ENCODE measurements around the gene EPS15. TPM values are rescaled to one million over a fixed set of nuclear protein-coding genes. Genes with fewer than 3 reads are reported as not detected.
A peak's percentile ranks its signal among the peaks of the same experiment; 100 is the strongest.

The EPS15 gene
- total and polyA plus RNA-seq, 2 of the 13 experiments (the other 11 are each of a cell fraction or from before 2014, with no cell fraction given) = 14.3 to 19.3 TPM

GRCh38 chr1:51365774-51366173 lies 153.3 kb downstream of the EPS15 start:
- Histone ChIP-seq H3K9me3 (ENCODE audit: low read length) (no peaks in the 10 kb centered on the region), H3K27me3 (ENCODE audit: control insufficient read depth in 1 of 2, insufficient read depth in 2 of 2, low read length in 2 of 2) (no peaks in the 10 kb centered on the region), H2AFZ (ENCODE audit: low read length) (no peak overlapping the region), H3K4me1 (ENCODE audit: insufficient read depth, low read length) (no peaks in the 10 kb centered on the region), H3K4me2 (ENCODE audit: low read depth, low read length) (no peak overlapping the region), H3K27ac (ENCODE audit: extremely low read length, insufficient read depth, low read length) (no peak overlapping the region), H3K36me3 (replicated peaks in 1 of 2; ENCODE audit: control insufficient read depth in 1 of 2, insufficient read depth in 2 of 2, low read length in 2 of 2) (peaks cover 0 to 17% of the 10 kb centered on the region in 2 experiments; a peak in 3 of 5 replicates), H4K20me1 (ENCODE audit: insufficient read depth, low read length) (no peaks in the 10 kb centered on the region), H3K79me2 (ENCODE audit: insufficient read depth, low read length) (no peaks in the 10 kb centered on the region), H3K9ac (ENCODE audit: insufficient read depth, low read depth, low read length) (no peak overlapping the region), H3K4me3 (replicated peaks in 1 of 3; ENCODE audit: insufficient read depth in 1 of 3, low read depth in 2 of 3, low read length in 3 of 3) (no peak overlapping the region)
- ChIA-PET POLR2A (no interaction called here), CTCF (ENCODE audit: low intra/inter-chr PET ratio, low total read pairs) (no interaction called here)
- TF ChIP-seq MAFK (conservative IDR thresholded peaks at IDR 0.05 in 1 of 2, IDR thresholded peaks at IDR 0.05 in 1 of 2; ENCODE audit: low read length in 2 of 2) (peak; percentile 91 to 97), MAFF (IDR thresholded peaks at IDR 0.05; ENCODE audit: low read depth, low read length) (peak; percentile 93), PHF5A (CRISPR knock-in tag; IDR thresholded peaks at IDR 0.05; ENCODE audit: low read depth, unreplicated experiment) (no peak)
- FAIRE-seq (no peak), DNase-seq (ENCODE audit: low spot score) (no peak), ATAC-seq (no peak)
- intact Hi-C loops (cut with micrococcal nuclease; ENCODE audit: unreplicated experiment) = no loop called here
- BruUV-seq (replicated peaks) = no TSS peak
- WGBS (ENCODE audit: low lambda C conversion rate) = 93% methylated on average over 1 of the region's 1 CpG
- in situ Hi-C loops (cut with HindIII; ENCODE audit: extremely low pct_ligation_motif_present, low pct_unique_long_range_greater_than_20kb) = no loop called here

- CTCF ChIA-PET (ENCODE audit: low intra/inter-chr PET ratio, low total read pairs) = no interaction called here
- no peak overlapping the region for H3K4me2 ChIP-seq (ENCODE audit: low read depth, low read length)
- H3K4me1 ChIP-seq (ENCODE audit: insufficient read depth, low read length) = no peaks in the 10 kb centered on the region
- no peak for FAIRE-seq
- intact Hi-C loops (cut with micrococcal nuclease; ENCODE audit: unreplicated experiment) (no loop called here), in situ Hi-C loops (cut with HindIII; ENCODE audit: extremely low pct_ligation_motif_present, low pct_unique_long_range_greater_than_20kb) (no loop called here)
- no peak overlapping the region for H3K27ac ChIP-seq (ENCODE audit: extremely low read length, insufficient read depth, low read length)
- BruUV-seq (replicated peaks) = no TSS peak
- no peak for DNase-seq (ENCODE audit: low spot score)
- H3K9me3 ChIP-seq (ENCODE audit: low read length) = no peaks in the 10 kb centered on the region
- no peak overlapping the region for H3K9ac ChIP-seq (ENCODE audit: insufficient read depth, low read depth, low read length)
- no peaks in the 10 kb centered on the region for H3K27me3 ChIP-seq (ENCODE audit: control insufficient read depth in 1 of 2, insufficient read depth in 2 of 2, low read length in 2 of 2)
- H2AFZ ChIP-seq (ENCODE audit: low read length) = no peak overlapping the region
- no peaks in the 10 kb centered on the region for H4K20me1 ChIP-seq (ENCODE audit: insufficient read depth, low read length)
- H3K36me3 ChIP-seq (replicated peaks in 1 of 2; ENCODE audit: control insufficient read depth in 1 of 2, insufficient read depth in 2 of 2, low read length in 2 of 2) = peaks cover 2 to 35% of the 10 kb centered on the region in 2 experiments; a peak in 4 of 5 replicates
- no peak overlapping the region for H3K4me3 ChIP-seq (replicated peaks in 1 of 3; ENCODE audit: insufficient read depth in 1 of 3, low read depth in 2 of 3, low read length in 3 of 3)
- ATAC-seq = no peak
- POLR2A ChIA-PET = no interaction called here
- H3K79me2 ChIP-seq (ENCODE audit: insufficient read depth, low read length) = no peaks in the 10 kb centered on the region
- WGBS (ENCODE audit: low lambda C conversion rate) = 96% methylated on average over 4 of the region's 4 CpGs
- TF ChIP-seq ATF4 (CRISPR knock-in tag; IDR thresholded peaks at IDR 0.05) (no peak), DNMT1 (CRISPR knock-in tag; IDR thresholded peaks at IDR 0.05) (no peak), ETS1 (CRISPR knock-in tag; IDR thresholded peaks at IDR 0.05) (no peak), ZNF619 (CRISPR knock-in tag; IDR thresholded peaks at IDR 0.05) (no peak), SMYD3 (CRISPR knock-in tag; IDR thresholded peaks at IDR 0.05) (no peak), ZNF44 (CRISPR knock-in tag; IDR thresholded peaks at IDR 0.05) (no peak), ZNF335 (CRISPR knock-in tag; IDR thresholded peaks at IDR 0.05) (no peak), HNRNPH1 (optimal IDR thresholded peaks at IDR 0.05; ENCODE audit: low read depth, low read length) (no peak), ZFY (CRISPR knock-in tag; IDR thresholded peaks at IDR 0.05) (no peak), HNRNPK (IDR thresholded peaks at IDR 0.05; ENCODE audit: low read depth, low read length, poor library complexity, severe bottlenecking) (no peak)
- TF ChIP-seq, protein P1, sequence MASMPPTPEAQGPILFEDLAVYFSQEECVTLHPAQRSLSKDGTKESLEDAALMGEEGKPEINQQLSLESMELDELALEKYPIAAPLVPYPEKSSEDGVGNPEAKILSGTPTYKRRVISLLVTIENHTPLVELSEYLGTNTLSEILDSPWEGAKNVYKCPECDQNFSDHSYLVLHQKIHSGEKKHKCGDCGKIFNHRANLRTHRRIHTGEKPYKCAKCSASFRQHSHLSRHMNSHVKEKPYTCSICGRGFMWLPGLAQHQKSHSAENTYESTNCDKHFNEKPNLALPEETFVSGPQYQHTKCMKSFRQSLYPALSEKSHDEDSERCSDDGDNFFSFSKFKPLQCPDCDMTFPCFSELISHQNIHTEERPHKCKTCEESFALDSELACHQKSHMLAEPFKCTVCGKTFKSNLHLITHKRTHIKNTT (CRISPR knock-in tag; IDR thresholded peaks at IDR 0.05) = no peak
- TF ChIP-seq, protein P2, sequence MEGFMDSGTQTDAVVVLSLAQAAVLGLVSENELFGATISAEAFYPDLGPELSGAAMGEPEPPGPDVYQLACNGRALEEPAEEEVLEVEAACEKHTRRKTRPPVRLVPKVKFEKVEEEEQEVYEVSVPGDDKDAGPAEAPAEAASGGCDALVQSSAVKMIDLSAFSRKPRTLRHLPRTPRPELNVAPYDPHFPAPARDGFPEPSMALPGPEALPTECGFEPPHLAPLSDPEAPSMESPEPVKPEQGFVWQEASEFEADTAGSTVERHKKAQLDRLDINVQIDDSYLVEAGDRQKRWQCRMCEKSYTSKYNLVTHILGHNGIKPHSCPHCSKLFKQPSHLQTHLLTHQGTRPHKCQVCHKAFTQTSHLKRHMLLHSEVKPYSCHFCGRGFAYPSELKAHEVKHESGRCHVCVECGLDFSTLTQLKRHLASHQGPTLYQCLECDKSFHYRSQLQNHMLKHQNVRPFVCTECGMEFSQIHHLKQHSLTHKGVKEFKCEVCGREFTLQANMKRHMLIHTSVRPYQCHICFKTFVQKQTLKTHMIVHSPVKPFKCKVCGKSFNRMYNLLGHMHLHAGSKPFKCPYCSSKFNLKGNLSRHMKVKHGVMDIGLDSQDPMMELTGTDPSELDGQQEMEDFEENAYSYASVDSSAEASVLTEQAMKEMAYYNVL (CRISPR knock-in tag; IDR thresholded peaks at IDR 0.05; ENCODE audit: borderline replicate concordance) = no peak
These were observed 159.2 kb downstream of the EPS15 start for GRCh38 chr1:51359879-51360278.
